Renal pelvis (tissue), 12 donors: ENCODE data around the gene TSSK2. TPM values are rescaled to one million over a fixed set of nuclear protein-coding genes. Genes with fewer than 3 reads are reported as not detected.
"Not testable (repeated sequence)": the region's sequence is repeated elsewhere in the genome, so short reads cannot be mapped to it uniquely, and the experiment has no call there.

Experiments
- DNase-seq: peaks from one replicate; pipeline ENCODE4 v3.0.0-alpha.2; 2013
- long read RNA-seq, 16 experiments: transcript quantifications; one replicate each; lab custom pipeline, GENCODE V29; 2026
- polyA plus RNA-seq, 3 donors: library from polyadenylated mRNA; unstranded; fragments of 120-200 nt; gene quantifications; one replicate each; pipeline ENCODE4 v1.2.1, GENCODE V29; 2013; ENCODE audit not compliant: insufficient read length in 3 of 3

TSSK2 gene
- polyA plus RNA-seq, result not detected
- long read RNA-seq, donor 1, partial matches to known transcripts, result 0 of 3 reads
- long read RNA-seq, donor 1, other reads (novel, unspliced or antisense), result 0 of 3 reads
- long read RNA-seq, donor 2, partial matches to known transcripts, result 0 of 3 reads
- long read RNA-seq, donor 2, other reads (novel, unspliced or antisense), result 0 of 3 reads
- long read RNA-seq, donor 3, result 0 reads
- long read RNA-seq, donor 4, partial matches to known transcripts, result 0 of 3 reads
- long read RNA-seq, donor 4, other reads (novel, unspliced or antisense), result 0 of 3 reads
- long read RNA-seq, donor 5, partial matches to known transcripts, result 0 of 2 reads
- long read RNA-seq, donor 5, other reads (novel, unspliced or antisense), result 0 of 2 reads
- long read RNA-seq, donor 6, partial matches to known transcripts, result 0 of 4 reads
- long read RNA-seq, donor 6, other reads (novel, unspliced or antisense), result 0 of 4 reads
- long read RNA-seq, donor 7, partial matches to known transcripts, result 0 of 1 reads
- long read RNA-seq, donor 7, other reads (novel, unspliced or antisense), result 0 of 1 reads
- long read RNA-seq, donor 8, partial matches to known transcripts, result 0 of 2 reads
- long read RNA-seq, donor 8, other reads (novel, unspliced or antisense), result 0 of 2 reads
- long read RNA-seq, donor 9, partial matches to known transcripts, result 19 of 37 reads
- long read RNA-seq, donor 9, other reads (novel, unspliced or antisense), result 15 of 37 reads
- long read RNA-seq, donor 10, partial matches to known transcripts, result 0 of 3 reads
- long read RNA-seq, donor 10, other reads (novel, unspliced or antisense), result 0 of 3 reads
- long read RNA-seq, donor 11, partial matches to known transcripts, result 0 of 3 reads
- long read RNA-seq, donor 11, other reads (novel, unspliced or antisense), result 0 of 3 reads
- long read RNA-seq, donor 12, partial matches to known transcripts, result 0 of 3 reads
- long read RNA-seq, donor 12, other reads (novel, unspliced or antisense), result 0 of 3 reads
- long read RNA-seq, donor 13, partial matches to known transcripts, result 0 of 1 reads
- long read RNA-seq, donor 13, other reads (novel, unspliced or antisense), result 0 of 1 reads
- long read RNA-seq, donor 14, partial matches to known transcripts, result 0 of 2 reads
- long read RNA-seq, donor 14, other reads (novel, unspliced or antisense), result 0 of 2 reads
- long read RNA-seq, donor 15, partial matches to known transcripts, result 0 of 4 reads
- long read RNA-seq, donor 15, other reads (novel, unspliced or antisense), result 0 of 4 reads
- long read RNA-seq, donor 16, partial matches to known transcripts, result 0 of 2 reads
- long read RNA-seq, donor 16, other reads (novel, unspliced or antisense), result 0 of 2 reads

DNA sequence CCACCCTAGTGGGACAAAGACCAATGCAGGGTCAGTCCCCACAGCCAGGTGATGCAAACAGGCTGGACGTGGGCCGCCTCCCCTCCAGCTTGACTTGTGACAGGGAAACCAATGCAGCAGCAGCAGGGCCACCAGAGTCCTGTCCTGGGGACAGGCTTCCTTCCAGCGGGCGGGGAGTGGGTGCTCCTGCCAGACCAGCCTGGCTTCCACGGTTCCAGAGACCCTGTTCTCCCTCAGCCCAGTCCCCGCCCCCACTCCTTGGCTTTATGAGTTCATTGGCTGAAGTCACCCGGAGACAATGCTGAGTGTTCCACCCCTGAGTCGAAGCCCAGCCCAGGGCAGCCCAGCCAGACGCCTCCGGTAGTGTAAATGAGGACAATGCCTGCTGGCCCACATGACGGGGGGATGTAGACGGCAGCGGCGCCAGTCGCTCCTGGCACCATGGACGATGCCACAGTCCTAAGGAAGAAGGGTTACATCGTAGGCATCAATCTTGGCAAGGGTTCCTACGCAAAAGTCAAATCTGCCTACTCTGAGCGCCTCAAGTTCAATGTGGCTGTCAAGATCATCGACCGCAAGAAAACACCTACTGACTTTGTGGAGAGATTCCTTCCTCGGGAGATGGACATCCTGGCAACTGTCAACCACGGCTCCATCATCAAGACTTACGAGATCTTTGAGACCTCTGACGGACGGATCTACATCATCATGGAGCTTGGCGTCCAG lies at the start of gene TSSK2:
Gene TSSK2, plus strand, starts transcription at position 350 of the 726 bp plus-strand sequence. Its CDS starts 92 bp downstream, at position 442.
- DNase-seq, result no peak

GRCh38 chr22:19081351-19081750 lies 49.8 kb upstream of the TSSK2 start:
- no peak for DNase-seq

DNA sequence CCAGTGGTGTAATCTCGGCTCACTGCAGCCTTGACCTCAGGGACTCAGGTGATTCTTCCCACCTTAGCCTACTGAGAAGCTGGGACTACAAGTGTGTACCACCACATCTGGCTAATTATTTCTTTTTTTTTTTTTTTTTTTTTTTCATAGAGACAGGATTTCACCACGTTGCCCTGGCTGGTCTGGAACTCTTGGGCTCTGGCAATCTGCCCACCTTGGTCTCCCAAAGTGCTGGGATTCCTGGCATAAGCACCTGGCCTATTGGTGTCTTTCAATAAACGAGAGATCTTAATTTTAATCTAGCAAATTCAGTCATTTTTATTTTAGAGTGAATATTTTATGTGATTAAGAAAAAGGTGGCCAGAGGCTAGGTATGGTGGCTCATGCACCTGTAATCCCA lies 49.0 kb upstream of the TSSK2 start:
- no peak for DNase-seq

- DNase-seq, result no peak
These were observed 48.3 kb upstream of the TSSK2 start for GRCh38 chr22:19082793-19083192.

GRCh38 chr22:19084126-19084525 lies 47.0 kb upstream of the TSSK2 start:
- not testable (repeated sequence) for DNase-seq

DNA sequence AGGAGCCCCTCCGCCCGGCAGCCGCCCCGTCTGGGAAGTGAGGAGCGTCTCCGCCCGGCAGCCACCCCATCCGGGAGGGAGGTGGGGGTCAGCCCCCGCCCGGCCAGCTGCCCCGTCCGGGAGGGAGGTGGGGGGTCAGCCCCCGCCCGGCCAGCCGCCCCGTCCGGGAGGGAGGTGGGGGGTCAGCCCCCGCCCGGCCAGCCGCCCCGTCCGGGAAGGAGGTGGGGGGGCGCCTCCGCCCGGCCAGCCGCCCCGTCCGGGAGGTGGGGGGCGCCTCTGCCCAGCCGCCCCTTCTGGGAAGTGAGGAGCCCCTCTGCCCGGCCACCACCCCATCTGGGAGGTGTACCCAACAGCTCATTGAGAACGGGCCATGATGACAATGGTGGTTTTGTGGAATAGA lies 46.5 kb upstream of the TSSK2 start:
- not testable (repeated sequence) for DNase-seq

- DNase-seq, result no peak
These were observed 45.8 kb upstream of the TSSK2 start for GRCh38 chr22:19085233-19085718.

GRCh38 chr22:19086417-19086816 lies 44.7 kb upstream of the TSSK2 start:
- no peak for DNase-seq

- DNase-seq, result no peak
These were observed 44.2 kb upstream of the TSSK2 start for GRCh38 chr22:19086896-19087295.

GRCh38 chr22:19088866-19089595 lies 42.1 kb upstream of the TSSK2 start:
- no peak for DNase-seq

GRCh38 chr22:19090183-19090582 lies 40.9 kb upstream of the TSSK2 start:
- DNase-seq, result no peak

DNA sequence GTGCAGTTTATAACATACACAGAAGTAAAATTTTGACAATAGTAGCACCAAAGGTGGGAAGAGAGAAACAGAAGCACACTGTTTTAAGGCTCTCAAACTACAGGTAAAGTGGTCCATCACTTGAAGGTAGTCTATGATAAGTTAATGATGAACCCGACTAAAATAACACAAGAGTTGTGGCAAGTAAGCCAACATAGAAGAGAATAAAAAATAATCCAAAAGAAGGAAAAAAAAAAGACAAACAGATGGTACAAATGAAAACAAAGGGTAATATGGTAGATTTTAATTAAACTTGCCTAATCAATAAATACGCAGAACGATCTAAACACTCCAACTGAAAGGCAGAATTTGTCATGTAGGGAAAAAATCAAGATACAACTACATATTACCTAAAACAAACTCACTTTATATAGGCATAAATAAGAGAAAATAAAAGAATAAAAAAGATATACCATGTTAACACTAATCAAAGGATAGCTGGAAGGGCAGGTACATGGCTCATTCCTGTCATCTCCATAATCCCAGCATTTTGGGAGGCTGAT lies 40.5 kb upstream of the TSSK2 start:
- DNase-seq, result no peak

GRCh38 chr22:19092725-19093124 lies 38.4 kb upstream of the TSSK2 start:
- DNase-seq, result no peak

DNA sequence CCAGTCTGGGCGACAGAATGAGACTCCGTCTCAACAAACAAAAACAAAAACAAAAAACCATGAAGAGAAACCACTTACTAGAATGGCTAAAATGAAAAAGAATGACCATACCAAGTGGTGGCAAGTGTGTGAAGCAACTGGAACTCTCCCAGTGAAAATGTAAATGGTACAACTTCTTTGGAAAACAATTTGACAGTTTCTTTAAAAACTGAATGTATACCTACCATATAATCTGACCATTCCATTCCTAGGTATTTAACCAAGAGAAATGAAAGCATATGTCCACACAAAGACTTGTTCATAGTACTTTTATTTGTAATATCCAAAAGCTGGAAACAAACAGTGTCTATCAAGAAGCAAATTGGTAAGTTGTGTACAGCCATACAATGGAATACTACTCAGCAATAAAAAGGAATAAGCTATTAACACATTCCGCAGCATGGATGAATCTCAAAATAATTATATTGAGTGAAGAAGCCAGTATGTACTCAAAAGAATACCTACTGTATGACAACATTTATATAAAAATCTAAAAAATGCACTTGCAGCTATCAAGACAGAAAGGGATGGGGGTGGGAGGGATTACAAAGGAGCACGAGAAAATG lies 36.6 kb upstream of the TSSK2 start:
- no peak for DNase-seq

- no peak for DNase-seq
These were observed 34.6 kb upstream of the TSSK2 start for GRCh38 chr22:19096555-19096954.

- no peak for DNase-seq
These were observed 33.6 kb upstream of the TSSK2 start for GRCh38 chr22:19097518-19097917.

DNA sequence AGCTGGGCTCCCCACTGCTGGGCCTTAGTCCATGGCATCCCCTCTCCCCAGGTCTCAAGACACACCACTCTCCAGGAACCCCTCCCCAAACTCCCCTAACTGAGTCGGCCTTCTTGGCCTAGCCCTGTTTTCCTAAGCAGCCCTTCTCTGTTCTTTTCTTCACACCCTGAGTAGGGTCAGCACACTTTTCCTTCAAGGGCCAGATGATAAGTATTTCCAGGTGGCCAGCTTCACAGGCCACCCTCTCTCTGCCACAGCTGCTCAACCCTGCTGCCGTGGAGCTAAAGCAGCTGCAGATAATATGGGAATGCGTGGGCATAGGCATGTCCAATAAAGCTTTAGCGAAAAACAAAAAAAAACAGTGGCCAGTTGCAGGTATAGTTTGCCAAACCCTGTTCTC lies 33.0 kb upstream of the TSSK2 start:
- no peak for DNase-seq

- DNase-seq, result no peak
These were observed 27.0 kb upstream of the TSSK2 start for GRCh38 chr22:19103880-19104821.
